ENCODE data around the gene GSTM4.

The GSTM4 gene

GRCh38 chr1:109641861-109642260 is 14.0 kb upstream of the GSTM4 start:
- no peaks in the 10 kb centered on the region for H3K9me2 ChIP-seq (ENCODE audit: low read depth, low read length)
- no peaks in the 10 kb centered on the region for H3K27me3 ChIP-seq (ENCODE audit: insufficient read depth, low read length)
- no peaks in the 10 kb centered on the region for H3K4me1 ChIP-seq (ENCODE audit: insufficient read depth, low read length, severe bottlenecking)
- H4K20me1 ChIP-seq (ENCODE audit: insufficient read depth, low read length) = no peaks in the 10 kb centered on the region
- H3K79me2 ChIP-seq (ENCODE audit: insufficient read depth, low read length) = no peaks in the 10 kb centered on the region
- no peak overlapping the region for H3K27ac ChIP-seq (ENCODE audit: low read depth, low read length, poor library complexity, severe bottlenecking)
- H3K36me3 ChIP-seq (ENCODE audit: insufficient read depth, low read length) = no peaks in the 10 kb centered on the region
- H3K4me3 ChIP-seq (ENCODE audit: low read depth, low read length, poor library complexity, severe bottlenecking) = no peak overlapping the region
- H3F3A ChIP-seq (ENCODE audit: insufficient read depth, low read length) = no peaks in the 10 kb centered on the region
- H3K9me3 ChIP-seq (ENCODE audit: low read length) = no peaks in the 10 kb centered on the region
- no peak overlapping the region for H2AFZ ChIP-seq (ENCODE audit: low read length)
- H3K9ac ChIP-seq (ENCODE audit: low read length) = no peak overlapping the region
- no peak overlapping the region for H3K4me2 ChIP-seq (ENCODE audit: low read length)
- no peak for TF ChIP-seq EZH2 (IDR thresholded peaks at IDR 0.05; ENCODE audit: borderline replicate concordance, low read length)
- no peak for TF ChIP-seq CTCF (IDR thresholded peaks at IDR 0.05; ENCODE audit: low read length)

GRCh38 chr1:109642626-109643025 is 13.3 kb upstream of the GSTM4 start:
- Histone ChIP-seq H3K9ac (ENCODE audit: low read length) (no peak overlapping the region), H3F3A (ENCODE audit: insufficient read depth, low read length) (no peaks in the 10 kb centered on the region), H3K9me3 (ENCODE audit: low read length) (no peaks in the 10 kb centered on the region), H3K79me2 (ENCODE audit: insufficient read depth, low read length) (no peaks in the 10 kb centered on the region), H3K27me3 (ENCODE audit: insufficient read depth, low read length) (no peaks in the 10 kb centered on the region), H3K9me2 (ENCODE audit: low read depth, low read length) (no peaks in the 10 kb centered on the region), H3K36me3 (ENCODE audit: insufficient read depth, low read length) (no peaks in the 10 kb centered on the region), H2AFZ (ENCODE audit: low read length) (no peak overlapping the region), H3K4me3 (ENCODE audit: low read depth, low read length, poor library complexity, severe bottlenecking) (no peak overlapping the region), H3K4me2 (ENCODE audit: low read length) (no peak overlapping the region), H4K20me1 (ENCODE audit: insufficient read depth, low read length) (no peaks in the 10 kb centered on the region), H3K4me1 (ENCODE audit: insufficient read depth, low read length, severe bottlenecking) (no peaks in the 10 kb centered on the region), H3K27ac (ENCODE audit: low read depth, low read length, poor library complexity, severe bottlenecking) (no peak overlapping the region)
- TF ChIP-seq EZH2 (IDR thresholded peaks at IDR 0.05; ENCODE audit: borderline replicate concordance, low read length) (no peak), CTCF (IDR thresholded peaks at IDR 0.05; ENCODE audit: low read length) (no peak)

GRCh38 chr1:109643385-109644230 is 12.3 kb upstream of the GSTM4 start:
- Histone ChIP-seq H3K9me2 (ENCODE audit: low read depth, low read length) (no peaks in the 10 kb centered on the region), H3K9ac (ENCODE audit: low read length) (no peak overlapping the region), H3K4me2 (ENCODE audit: low read length) (no peak overlapping the region; the same call in 1 of the 2 replicates), H3K27me3 (ENCODE audit: insufficient read depth, low read length) (no peaks in the 10 kb centered on the region), H3K36me3 (ENCODE audit: insufficient read depth, low read length) (no peaks in the 10 kb centered on the region), H3K27ac (ENCODE audit: low read depth, low read length, poor library complexity, severe bottlenecking) (no peak overlapping the region), H3K4me3 (ENCODE audit: low read depth, low read length, poor library complexity, severe bottlenecking) (no peak overlapping the region), H3K79me2 (ENCODE audit: insufficient read depth, low read length) (no peaks in the 10 kb centered on the region), H3F3A (ENCODE audit: insufficient read depth, low read length) (no peaks in the 10 kb centered on the region), H3K9me3 (ENCODE audit: low read length) (no peaks in the 10 kb centered on the region), H4K20me1 (ENCODE audit: insufficient read depth, low read length) (no peaks in the 10 kb centered on the region), H3K4me1 (ENCODE audit: insufficient read depth, low read length, severe bottlenecking) (no peaks in the 10 kb centered on the region), H2AFZ (ENCODE audit: low read length) (no peak overlapping the region)
- TF ChIP-seq EZH2 (IDR thresholded peaks at IDR 0.05; ENCODE audit: borderline replicate concordance, low read length) = no peak
- TF ChIP-seq CTCF (IDR thresholded peaks at IDR 0.05; ENCODE audit: low read length) = peak; percentile 85
